DMS53 (cell line): ENCODE data around the gene DYRK3.

ENCODE experiments used
- DNase-seq: peaks from one replicate; lab custom pipeline; 2025; lab: John Stamatoyannopoulos, UW

Gene DYRK3

DNA sequence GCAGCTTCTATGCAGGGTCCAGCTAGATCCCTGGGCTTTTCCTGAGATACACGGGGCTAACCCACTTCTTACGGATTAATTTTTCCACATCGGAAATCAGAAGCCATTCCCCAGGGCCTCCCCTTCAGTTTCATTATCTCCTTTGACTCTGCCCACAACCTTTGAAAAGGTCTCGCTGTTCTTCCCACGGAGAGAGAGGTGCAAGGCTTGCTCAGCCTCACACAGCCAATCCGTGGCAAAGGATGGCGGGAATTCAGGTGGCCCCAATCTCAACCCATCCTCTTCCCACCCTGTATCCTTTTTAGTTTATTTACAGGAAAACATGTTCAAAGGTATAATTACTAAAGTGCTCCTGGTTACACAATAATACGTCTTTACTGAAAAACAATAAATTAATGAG, 48.7 kb downstream of the DYRK3 start:
- no peak for DNase-seq

DNA sequence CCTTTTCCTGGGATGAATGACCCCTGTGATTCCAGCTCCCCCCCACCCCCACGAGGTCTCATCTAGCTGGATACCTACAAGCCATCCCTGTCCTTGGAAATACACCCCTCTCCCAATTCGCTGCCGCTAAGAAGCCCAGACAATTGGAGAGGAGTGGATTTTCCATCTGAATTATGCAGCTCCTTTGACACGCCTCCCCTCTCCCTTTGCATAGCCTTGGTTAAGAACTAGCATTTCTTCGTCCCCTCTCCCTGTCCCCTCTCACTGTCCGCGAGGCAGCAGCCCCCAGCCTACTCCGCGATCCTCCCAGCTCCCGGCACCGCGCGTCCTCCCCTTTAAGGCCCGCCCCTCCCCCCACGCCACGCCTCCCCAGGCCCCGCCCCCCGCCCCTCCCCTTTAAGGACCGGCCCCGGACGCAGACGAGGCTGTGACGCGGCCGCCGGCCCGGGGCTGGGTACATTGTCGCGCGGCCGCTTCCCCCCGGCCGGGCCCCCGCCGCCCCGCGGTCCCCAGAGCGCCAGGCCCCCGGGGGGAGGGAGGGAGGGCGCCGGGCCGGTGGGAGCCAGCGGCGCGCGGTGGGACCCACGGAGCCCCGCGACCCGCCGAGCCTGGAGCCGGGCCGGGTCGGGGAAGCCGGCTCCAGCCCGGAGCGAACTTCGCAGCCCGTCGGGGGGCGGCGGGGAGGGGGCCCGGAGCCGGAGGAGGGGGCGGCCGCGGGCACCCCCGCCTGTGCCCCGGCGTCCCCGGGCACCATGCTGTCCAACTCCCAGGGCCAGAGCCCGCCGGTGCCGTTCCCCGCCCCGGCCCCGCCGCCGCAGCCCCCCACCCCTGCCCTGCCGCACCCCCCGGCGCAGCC, 49.4 kb downstream of the DYRK3 start, which contains the start of gene MAPKAPK2:
MAPKAPK2 (plus strand) TSS at position 428 of the 856 bp plus-strand sequence; CDS start at position 753, 325 bp downstream.
- DNase-seq, result peak; percentile 92

DNA sequence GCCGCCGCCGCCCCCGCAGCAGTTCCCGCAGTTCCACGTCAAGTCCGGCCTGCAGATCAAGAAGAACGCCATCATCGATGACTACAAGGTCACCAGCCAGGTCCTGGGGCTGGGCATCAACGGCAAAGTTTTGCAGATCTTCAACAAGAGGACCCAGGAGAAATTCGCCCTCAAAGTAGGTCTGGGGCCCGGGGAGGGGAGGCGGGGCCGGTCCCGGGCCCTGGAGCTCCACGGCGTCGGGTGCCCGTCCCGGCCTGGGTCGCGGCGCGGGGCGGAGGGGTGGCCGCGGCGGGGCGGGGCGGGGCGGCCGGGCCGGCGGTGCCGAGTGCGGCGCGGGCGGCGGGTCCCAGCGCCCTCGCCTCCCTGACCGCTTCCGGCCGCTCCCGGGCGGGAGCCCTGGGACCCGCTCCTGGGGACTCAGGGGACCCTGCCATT, 50.0 kb downstream of the DYRK3 start:
- DNase-seq, result peak; percentile 83

DNA sequence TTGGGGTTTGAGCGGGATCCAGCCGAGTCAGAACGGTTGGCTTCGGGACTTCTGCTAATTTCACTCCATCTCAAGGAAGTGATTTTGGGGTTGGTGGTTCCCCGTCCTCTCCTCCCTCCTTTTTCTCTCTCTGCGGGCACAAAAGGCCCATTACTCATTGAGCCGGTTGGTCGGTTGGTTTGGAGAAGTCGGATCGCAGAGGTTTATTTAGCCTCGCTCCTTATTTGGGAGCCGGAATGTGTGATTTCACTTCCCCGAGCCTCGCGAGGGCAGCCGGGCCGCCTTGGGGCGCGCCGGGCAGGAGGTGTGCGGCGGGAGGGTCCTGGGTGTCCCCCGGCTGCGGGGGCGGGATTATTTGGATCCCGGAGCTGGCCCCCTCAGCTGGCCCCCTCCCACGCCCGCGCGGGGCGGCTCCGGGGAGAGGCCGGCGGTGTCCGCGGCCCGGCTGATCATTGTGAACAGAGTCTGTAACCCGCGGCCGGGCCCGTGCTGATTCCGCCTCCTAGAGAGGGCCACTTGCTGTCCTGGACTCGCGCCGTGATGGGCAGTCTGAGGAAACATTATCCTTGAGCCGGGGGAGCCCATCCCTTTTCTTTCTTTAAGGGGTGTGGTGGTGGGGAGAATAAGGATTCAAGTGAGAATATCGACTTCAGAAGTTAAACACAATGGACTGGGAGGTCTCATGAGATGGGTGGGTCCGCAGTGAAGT, 50.6 kb downstream of the DYRK3 start:
- DNase-seq, result peak; percentile 89

DNA sequence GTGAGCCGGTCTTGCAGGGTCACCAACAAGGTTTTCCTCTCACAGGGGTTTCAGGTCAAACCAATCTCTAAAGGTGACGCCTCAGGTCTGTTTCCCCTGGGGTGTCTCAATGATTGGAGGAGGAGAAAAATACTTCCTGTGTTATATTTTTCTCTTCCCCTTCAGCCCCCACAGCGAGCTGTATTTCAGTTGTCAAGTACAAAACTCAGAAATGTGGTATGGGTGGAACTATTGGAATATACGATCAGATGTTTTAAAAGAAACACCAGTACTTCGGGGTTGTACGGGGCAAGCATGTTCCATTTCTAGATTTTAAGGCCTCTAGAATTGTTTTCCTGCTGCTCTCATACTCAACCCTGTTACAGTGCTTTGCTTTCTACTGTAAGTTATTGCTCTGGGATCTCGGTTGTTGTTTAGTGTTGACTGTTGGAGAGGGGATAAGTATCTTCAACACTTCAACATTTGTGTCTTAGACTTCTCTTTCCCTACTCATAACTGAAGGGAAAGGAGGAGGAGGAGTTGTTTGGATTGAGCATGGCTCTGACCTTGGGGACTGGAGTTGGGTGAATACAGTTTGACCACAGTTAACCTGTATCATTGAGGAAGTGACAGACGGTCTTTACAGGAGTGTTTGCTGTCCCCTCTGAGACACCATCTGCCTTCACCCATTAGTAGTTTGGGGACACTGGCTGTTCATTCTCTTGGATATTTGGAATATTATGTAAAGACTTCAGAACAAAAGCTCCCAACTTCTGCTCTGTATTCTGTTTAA, 51.3 kb downstream of the DYRK3 start:
- peak; percentile 54 for DNase-seq

DNA sequence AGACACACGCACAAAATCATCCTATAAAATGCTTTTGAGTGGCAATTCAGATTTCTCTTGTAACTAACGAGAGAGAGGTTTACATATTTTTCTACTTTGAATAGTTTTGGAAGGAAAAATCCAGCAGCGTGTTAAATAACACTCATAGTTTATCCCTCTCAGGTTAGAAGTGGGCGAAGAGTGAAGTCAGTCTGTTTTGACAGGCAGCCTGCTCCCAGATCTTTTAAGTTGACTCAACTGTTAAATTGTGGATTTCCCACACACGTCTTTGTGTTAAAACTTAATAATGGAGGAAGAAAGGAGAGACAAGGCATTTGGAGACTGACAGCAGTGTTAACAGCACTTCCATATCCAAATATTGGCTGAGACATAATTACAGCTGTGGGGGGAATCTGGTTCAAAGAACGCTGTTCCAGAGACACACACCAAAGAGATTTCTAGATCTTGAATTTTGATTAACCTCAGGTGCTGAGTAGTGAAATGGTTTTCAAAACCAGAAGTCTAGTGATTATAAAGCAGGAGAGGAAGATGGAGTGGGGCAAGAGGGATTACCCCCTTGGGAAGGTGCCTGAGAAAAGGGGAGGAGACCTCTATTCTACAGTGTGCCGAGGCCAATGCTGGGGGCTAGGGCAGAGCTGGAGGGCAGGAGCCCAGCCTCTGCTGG, 52.0 kb downstream of the DYRK3 start:
- no peak for DNase-seq

DNA sequence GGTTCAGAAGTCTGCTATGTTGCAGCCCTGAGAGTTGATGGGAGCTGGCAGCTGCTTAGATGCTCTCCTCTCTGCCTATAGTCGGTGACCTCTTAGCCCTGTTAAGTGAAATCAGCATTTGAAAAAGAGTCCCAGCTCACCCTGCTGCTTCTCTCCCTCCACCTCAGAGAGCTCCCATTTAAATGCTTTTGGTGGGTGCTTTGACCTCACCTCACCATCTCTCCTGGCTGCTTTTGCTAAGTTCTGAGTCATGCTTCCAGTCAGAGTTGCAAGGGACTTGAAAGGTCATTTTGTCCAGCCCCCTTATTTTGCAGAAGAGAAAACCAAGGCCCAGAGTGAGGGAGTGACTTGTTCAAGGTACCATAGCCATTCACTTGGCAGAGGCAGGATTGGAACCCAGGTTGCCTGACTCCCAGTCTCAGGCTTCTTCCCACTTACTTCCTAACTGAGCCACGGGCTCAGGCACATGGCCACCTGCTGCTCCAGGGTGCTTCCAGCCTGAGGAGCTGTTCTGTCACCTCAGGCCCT, 52.6 kb downstream of the DYRK3 start:
- DNase-seq, result peak; percentile 16

DNA sequence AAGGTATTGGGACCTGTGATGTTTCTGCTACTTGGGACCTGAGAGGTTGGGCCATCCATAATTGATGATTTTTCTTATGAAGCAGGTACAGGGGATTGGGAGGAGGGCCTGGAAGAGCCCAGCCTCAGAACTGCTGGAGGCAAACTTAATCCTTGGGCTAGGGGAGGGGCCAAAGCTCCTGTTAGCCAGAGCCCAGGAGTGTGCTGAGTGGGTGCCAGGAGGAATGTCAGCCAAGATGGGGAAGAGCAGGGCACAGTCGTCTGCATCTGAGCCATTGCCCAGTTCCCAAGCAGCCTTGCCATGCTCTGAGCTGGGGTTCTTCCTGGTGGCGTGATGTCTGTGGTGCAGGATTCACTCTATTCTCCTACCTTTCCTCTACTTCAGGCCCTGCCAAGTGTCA, 55.2 kb downstream of the DYRK3 start:
- no peak for DNase-seq

DNA sequence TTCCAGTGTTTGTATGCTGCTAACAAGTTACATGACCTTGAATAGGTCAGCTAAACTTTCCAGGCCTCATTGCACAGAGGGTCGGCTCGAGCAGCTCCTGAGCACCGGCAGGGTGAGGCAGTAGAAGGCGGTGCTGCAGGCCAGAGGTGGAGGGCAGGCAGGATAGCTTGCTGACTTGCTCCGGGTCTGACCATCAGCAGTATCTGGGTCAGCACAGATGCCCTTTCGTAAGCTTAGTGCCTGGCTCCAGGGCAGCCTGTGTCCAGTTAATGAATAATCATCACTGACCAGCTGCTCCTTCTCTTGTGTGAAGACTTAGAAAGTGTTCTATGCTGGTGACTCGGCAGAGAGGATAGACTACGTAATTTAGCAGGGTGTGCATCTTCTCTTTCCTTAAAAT, 56.3 kb downstream of the DYRK3 start:
- no peak for DNase-seq

DNA sequence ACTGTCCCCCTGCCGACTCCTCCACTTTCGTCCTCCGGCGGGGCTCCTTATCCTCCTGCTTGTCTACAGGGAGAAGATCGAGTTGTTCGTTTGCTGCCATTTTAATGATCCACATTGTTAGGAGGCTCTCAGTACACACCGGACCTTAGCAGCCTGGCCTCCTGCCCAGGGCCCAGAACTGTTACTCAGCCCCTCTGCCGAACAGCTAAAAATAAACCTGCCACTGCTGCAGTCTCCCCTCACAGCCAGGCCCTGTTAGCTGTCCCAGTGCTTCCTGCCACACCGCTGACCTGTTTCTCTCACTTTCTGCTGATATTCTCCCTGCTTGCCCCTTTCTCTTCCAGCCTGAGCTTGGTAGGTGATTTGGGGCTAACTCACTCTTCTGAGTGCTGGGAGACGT, 57.7 kb downstream of the DYRK3 start:
- DNase-seq, result no peak

DNA sequence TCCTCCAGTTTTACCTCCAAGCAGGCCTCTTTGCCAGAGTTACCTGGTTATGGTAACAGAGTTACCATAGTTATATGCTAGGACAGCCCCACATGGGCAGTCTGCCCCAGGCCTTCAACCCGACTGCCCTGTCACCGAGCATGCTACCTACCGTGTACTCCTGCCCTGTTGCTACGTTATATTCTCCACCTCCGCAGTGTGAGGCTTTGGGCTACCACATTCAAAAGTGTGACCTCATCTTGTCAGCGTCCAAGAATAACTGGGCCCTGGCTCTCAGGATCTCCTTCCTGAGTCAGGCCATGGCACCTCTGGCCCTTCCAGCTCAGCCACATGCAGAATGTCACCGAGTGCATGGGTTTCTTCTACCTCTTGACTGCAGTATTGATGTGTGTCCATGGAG, 58.3 kb downstream of the DYRK3 start:
- no peak for DNase-seq

DNA sequence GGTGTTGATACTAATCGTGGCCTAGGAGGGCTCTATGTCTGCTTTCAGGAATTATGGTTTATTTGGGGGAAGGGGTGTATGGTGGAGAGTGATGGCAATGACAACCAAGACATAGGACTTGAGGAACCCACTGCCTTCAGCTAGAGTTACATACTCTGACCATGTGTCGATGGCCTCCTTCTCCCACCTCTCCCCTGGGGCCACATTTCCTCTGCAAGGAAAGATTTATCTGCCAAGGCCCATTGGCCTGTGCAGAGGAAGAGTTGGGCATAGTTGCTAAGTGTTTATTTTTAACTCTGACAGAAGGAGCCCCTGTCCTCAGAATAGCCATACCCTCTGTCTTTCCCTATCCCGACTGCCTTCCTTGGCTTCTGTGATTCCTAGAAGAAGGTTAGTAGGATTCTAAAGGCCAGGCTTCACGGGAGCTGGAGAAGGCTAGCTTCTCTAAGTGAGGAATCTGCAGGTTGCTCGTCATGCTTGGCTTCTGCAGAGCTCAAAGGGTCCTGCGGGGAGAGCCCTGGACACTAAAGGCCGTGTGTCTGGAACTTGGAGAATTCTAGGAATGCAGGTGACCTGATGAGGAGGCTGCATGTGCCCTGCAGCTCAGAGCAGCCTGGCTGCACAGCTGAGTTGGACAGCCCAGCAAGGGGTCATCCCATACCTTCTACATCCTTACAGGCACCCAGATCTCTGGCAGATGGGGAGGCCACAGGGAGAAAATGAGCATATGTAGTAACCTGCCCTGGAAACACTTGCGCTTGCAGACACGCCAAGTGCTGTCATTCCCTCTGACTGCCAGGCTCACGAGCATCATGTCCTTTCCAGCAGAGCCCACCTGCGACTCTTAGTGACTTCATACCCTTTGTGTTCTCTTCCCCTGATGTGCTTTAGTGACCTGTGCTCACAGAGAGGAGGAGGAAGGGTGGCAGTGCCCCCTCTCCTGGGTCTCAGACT, 59.1 kb downstream of the DYRK3 start:
- DNase-seq, result no peak

DNA sequence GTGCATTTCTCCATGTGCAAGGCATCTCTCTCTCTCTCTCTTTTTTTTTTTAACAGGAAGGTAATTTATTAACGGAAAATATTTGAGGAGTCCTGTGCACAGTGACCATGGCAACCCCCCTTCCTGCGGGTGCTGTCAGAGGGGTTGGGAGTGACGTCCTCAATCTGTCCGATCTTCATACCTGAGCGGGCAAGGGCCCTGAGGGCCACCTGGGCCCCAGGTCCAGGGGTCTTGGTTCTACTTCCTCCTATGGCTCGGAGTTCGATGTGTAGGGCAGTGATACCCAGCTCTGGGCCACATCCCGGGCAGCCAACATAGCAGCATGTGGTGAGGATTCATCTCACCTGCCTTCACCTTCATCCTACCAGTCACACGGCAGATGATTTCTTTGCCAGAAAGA, 60.4 kb downstream of the DYRK3 start:
- no peak for DNase-seq

DNA sequence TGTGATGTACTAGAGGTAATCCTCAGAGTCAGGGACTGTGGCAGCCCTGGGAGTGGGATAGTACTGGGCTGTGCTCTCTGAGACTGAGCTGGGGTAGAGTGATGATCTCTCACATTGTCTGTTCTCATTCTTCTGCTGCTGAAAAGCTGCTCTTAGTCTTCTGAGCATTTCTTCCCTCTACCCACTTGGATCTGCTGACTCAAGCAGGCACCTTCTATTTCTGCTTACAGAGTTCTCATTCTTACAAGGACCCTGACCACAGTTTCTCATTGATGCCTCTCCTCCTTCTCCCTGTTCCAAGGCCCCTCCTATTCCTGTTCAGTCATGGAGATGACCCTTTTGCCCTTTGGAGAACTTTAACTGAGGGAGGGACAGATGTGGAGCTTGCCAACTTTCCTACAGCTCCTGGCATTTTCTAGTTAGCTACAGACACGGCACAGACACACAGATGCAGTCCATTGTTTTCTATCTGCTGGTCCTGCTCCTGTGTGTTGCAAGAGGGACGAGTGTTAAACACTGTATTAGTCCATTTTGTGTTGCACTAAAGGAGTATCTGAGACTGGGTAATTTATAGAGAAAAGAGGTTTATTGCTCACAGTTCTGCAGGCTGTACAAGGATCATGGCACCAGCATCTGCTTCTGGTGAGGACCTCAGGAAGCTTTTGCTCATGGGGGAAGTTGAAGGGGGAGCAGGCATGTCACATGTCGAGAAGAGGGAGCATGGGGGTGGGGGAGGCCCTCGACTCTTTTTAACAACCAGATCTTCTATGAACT, 61.7 kb downstream of the DYRK3 start:
- no peak for DNase-seq

DNA sequence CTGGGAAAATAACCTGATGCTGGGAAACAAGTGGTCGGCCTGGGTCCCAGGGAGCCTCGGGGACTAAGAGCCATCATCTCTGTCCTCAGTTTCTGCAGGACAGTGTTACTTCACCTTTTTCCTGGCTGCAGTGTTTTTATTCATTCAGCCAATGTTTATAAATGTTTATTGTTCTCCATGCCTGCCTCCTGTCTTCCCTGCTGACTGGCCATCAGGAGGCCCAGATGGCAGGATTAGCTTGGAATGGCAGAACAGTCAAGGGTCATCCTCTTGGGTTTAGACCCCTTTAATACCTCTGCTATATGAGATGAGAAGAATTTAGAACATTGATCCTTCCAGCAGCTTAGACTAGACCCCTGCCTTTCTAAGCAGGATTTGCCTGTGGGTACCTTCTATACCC, 62.7 kb downstream of the DYRK3 start:
- no peak for DNase-seq
